Stimulated activated CD8-positive, alpha-beta memory T cell treated with anti-CD3 and anti-CD28 coated beads, Interleukin-2, amount 100 ng/mL, for 1 hour (primary cell): ENCODE measurements around the gene CCDC183.

Experiments
- DNase-seq, 2 donors: peaks; one replicate each; pipeline ENCODE4 v3.0.0-alpha.2; 2020; ENCODE audit warnings: low read depth in 2 of 2

Gene CCDC183

DNA sequence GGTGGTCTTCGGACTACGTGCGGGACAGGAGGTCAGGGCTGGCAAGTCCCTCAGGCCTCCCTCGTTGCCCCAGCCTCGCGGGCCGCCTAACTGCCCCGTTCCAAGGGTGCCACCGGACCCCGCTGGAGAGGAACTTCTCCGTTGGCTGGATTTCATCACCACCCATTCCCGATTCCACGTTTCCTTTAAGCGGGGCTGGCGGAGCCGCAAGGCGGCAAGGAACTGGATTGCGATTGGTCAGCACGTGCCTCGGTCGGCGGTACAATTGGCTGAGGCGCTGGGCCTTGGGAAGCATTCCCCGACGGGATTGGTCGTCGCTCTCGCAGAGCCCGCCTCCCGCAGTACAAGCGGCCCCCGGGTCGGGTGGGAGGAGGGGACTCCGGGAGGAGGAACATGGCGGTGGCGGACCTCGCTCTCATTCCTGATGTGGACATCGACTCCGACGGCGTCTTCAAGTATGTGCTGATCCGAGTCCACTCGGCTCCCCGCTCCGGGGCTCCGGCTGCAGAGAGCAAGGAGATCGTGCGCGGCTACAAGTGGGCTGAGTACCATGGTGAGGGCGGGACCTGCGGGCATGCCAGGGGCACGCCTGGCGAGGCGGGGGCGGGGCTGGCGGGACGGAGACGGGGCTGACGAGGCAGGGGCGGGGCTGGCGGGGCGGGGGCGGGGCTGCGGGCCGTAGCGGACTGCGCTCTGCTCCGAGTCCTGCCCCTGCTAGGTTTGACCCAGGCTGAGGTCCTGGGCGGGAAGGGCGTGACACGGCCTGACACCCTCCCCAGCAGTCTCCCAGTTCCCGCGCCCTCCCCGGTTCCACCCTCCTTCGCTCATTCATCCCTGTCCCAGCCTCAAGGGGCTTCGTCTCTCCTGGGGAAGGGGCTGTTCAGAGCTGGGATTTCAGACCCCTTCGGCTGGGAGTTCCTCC, 53.2 kb downstream of the CCDC183 start, which contains the start of gene PHPT1:
PHPT1 (plus strand) TSS at position 372 of the 922 bp plus-strand sequence; CDS start at position 394, 22 bp downstream.
- DNase-seq = peak; percentile 84 to 94

DNA sequence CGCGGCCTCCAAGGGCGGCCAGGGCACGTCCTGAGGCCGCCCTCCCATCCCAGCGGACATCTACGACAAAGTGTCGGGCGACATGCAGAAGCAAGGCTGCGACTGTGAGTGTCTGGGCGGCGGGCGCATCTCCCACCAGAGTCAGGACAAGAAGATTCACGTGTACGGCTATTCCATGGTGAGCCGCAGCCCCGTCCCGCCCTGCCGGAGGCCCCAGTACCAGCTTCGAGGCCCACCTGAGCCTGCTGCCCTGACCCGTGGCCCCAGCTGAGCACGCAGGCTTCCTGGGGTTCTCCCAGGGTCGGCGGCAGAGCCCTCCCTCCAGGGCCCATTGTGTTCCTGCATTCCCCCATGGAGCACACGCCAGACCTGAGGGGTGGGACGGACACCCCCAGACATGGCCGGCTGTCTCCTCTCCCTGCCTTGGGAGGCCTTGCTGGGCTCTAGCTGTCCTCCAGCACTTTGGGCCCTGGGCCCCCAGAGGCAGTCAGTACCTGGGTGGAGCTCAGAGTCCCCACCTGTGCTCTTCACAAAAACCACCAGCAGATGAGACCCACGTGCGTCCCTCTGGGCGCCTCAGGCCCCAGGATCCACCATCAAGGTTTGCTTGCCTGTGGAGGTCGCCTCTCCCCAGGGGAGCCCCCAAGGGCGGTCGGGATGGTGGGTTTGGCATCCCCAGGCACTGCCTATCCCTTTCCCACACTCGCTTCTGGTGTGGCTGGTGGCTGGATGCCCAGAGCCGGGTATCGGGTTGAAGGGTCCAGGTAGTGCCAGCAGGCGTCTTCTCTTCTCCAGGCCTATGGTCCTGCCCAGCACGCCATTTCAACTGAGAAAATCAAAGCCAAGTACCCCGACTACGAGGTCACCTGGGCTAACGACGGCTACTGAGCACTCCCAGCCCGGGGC, 54.1 kb downstream of the CCDC183 start:
- DNase-seq = no peak

DNA sequence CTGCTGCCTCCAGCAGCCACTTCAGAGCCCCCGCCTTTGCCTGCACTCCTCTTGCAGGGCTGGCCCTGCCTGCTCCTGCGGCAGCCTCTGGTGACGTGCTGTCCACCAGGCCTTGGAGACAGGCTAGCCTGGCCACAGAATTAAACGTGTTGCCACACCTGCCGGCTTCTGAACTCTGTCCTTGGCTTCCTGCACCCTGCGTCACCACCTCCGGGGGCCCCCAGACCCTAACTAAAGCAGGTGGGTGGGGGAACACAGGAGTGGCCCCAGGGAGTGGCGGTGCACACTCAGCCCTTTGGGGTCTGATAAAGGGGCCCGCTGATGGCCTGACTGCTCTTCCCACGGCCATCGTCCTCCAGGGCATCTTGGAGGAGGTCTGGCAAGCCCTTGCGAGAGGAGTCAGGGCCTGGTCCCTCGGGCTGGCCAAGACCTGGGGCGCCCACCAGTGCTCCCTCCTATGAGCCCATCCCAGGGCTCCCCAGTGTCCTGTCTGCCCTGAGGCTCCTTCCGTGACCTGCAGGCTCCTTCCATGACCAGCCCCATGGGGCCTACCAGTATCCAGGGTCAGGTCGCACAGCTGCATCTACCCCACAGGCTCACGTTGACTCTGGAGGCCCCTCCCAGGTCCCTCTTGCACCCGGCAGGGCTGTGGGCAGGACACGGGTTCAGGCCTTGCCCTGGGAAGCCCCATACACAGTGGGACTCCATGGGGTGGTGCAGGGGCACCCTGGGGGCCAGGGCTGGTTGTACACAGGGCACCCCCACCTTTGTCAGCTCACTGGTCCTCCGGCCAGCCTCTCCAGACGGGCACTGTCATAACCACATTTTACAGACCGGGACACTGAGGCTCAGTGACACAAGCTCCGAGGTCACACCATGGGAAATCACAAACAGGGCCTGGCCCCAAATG, 55.0 kb downstream of the CCDC183 start:
- no peak for DNase-seq

- DNase-seq = no peak
These were observed 56.0 kb downstream of the CCDC183 start, which contains the start of gene MAMDC4 for GRCh38 chr9:136851941-136852663. TSS of gene MAMDC4 (plus strand) at chr9:136852346. CDS start at chr9:136852417, 71 bp downstream.

DNA sequence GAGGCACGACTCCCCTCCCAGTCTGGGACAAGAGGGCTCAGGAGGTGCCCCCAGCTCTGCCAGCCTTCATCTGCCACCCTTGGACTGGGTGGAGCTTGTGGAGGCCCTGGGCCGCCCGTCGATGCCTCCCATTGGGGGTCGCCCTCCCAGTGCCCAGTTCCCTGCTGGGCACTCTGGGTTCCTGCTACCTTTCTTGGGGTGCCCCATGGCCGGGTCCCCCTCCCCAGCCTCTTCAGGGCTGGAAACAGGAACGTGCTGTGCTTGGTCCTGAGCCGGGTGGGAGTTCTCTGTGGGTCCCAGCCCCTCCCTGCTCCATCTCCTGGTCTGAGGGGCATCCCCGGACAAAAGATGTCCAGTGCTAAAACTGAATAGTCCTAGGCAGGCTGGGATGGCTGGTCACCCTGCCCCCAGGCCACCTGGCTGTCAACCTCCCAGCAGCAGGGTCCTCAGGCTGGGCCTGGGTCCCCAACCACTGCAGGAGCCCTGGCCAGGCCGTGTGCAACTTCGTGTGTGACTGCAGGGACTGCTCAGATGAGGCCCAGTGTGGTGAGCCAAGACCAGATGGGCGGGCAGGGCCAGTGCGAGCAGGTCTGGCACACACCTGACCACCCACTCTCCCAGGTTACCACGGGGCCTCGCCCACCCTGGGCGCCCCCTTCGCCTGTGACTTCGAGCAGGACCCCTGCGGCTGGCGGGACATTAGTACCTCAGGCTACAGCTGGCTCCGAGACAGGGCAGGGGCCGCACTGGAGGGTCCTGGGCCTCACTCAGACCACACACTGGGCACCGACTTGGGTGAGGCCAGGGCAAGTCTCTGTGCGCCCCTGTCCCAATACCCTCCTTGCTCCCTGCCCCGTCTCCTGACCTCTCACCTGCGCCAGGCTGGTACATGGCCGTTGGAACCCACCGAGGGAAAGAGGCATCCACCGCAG, 56.8 kb downstream of the CCDC183 start:
- DNase-seq = no peak

DNA sequence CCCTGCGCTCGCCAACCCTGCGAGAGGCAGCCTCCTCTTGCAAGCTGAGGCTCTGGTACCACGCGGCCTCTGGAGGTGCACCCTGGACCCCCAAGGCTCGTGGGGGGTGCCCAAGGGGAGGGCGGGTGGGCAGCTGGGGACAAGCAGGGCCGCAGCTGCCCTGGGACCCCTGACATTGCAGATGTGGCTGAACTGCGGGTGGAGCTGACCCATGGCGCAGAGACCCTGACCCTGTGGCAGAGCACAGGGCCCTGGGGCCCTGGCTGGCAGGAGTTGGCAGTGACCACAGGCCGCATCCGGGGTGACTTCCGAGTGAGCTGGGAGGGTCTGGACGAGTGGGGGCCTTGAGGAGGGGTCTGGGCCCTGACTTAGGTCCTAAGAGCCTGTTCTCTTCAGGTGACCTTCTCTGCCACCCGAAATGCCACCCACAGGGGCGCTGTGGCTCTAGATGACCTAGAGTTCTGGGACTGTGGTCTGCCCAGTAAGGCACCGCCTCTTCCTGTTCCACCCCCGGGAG, 57.5 kb downstream of the CCDC183 start:
- DNase-seq = no peak

GRCh38 chr9:136854113-136854841, 58.1 kb downstream of the CCDC183 start:
- DNase-seq = no peak

- no peak for DNase-seq
These were observed 58.8 kb downstream of the CCDC183 start for GRCh38 chr9:136854842-136855460.

GRCh38 chr9:136855461-136856078, 59.4 kb downstream of the CCDC183 start:
- no peak for DNase-seq

DNA sequence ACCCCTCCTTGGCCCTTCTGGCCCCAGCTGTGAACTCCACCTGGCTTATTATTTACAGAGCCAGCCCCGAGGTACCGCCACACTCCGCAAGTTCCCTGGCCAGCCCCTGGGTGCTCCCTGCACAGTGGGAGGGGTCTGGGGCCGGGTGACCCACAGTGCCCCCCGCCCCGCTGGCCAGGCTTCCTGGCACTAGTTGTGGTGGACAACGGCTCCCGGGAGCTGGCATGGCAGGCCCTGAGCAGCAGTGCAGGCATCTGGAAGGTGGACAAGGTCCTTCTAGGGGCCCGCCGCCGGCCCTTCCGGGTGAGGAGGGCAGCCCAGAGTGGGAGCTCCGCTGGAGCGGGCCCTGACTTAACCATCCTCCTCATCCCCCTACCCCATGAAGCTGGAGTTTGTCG, 59.9 kb downstream of the CCDC183 start:
- DNase-seq = no peak

- DNase-seq = no peak
These were observed 60.5 kb downstream of the CCDC183 start for GRCh38 chr9:136856541-136857141.

- DNase-seq = no peak
These were observed 61.0 kb downstream of the CCDC183 start for GRCh38 chr9:136857166-136857565.
